Measurements from ENCODE around the gene LDAH. TPM values are rescaled to one million over a fixed set of nuclear protein-coding genes. Genes with fewer than 3 reads are reported as not detected.

The LDAH gene
- total RNA-seq, 4 donors from 2014 or later: 7.5 to 58.5 (median 15.2) TPM

GRCh38 chr2:20646446-20646845, 176.5 kb downstream of the LDAH start:
- no peaks in the 10 kb centered on the region for H3K9me3 ChIP-seq
- no peaks in the 10 kb centered on the region for H3K27me3 ChIP-seq
- H3K36me3 ChIP-seq: no peaks in the 10 kb centered on the region
- intact Hi-C loops (cut with DNase I; ENCODE audit: low total_unique reads) (no loop called here), in situ Hi-C loops (cut with MboI; ENCODE audit: low pct_ligation_motif_present in 1 of 4, low pct_unique_long_range_greater_than_20kb in 1 of 4, low sequenced_read_pairs in 3 of 4) (loop anchor here in 3 of 4 donors (10.0 to 25.0 kb wide), 4 partner anchors 209 to 759 kb away; partner anchors contain the start of gene RHOB (in 1 of the 3))
- TF ChIP-seq POLR2A (IDR thresholded peaks at IDR 0.05): no peak
- no peak overlapping the region for H3K4me3 ChIP-seq
- no peak for DNase-seq
- peaks cover 20 to 41% (median 34%) of the 10 kb centered on the region in 4 donors for H3K4me1 ChIP-seq
- H3K27ac ChIP-seq: no peak overlapping the region
- WGBS, 2 donors (ENCODE audit: low coverage in 1 of 2): 97% methylated on average over 15 of the region's 20 CpGs; no CpG with 5 or more reads in 1 of the 2 donors

GRCh38 chr2:20645761-20646160, 177.1 kb downstream of the LDAH start:
- 93% methylated on average over 10 of the region's 10 CpGs; no CpG with 5 or more reads in 1 of the 2 donors for WGBS, 2 donors (ENCODE audit: low coverage in 1 of 2)
- no peak for TF ChIP-seq CTCF (IDR thresholded peaks at IDR 0.05)
- TF ChIP-seq EP300 (IDR thresholded peaks at IDR 0.05; ENCODE audit: low read depth): no peak
- no peak for TF ChIP-seq POLR2AphosphoS5 (IDR thresholded peaks at IDR 0.05)
- no peak for TF ChIP-seq POLR2A (IDR thresholded peaks at IDR 0.05)
- H3K4me3 ChIP-seq: no peak overlapping the region
- H3K27me3 ChIP-seq: no peaks in the 10 kb centered on the region
- in situ Hi-C loops (cut with MboI; ENCODE audit: low pct_ligation_motif_present in 1 of 4, low pct_unique_long_range_greater_than_20kb in 1 of 4, low sequenced_read_pairs in 3 of 4) (loop anchor here in 3 of 4 donors (10.0 to 25.0 kb wide), 4 partner anchors 208 to 758 kb away; partner anchors contain the start of gene RHOB (in 1 of the 3)), intact Hi-C loops (cut with DNase I; ENCODE audit: low total_unique reads) (no loop called here)
- peaks cover 19 to 40% (median 36%) of the 10 kb centered on the region in 4 donors for H3K4me1 ChIP-seq
- no peaks in the 10 kb centered on the region for H3K36me3 ChIP-seq
- H3K27ac ChIP-seq: no peak overlapping the region
- no peak for DNase-seq
- no peaks in the 10 kb centered on the region for H3K9me3 ChIP-seq

GRCh38 chr2:20645301-20645701, 177.6 kb downstream of the LDAH start:
- no peak for DNase-seq
- Histone ChIP-seq H3K4me1 (peaks cover 17 to 39% (median 35%) of the 10 kb centered on the region in 4 donors), H3K27me3 (no peaks in the 10 kb centered on the region), H3K9me3 (no peaks in the 10 kb centered on the region), H3K36me3 (no peaks in the 10 kb centered on the region), H3K4me3 (no peak overlapping the region), H3K27ac (no peak overlapping the region)
- intact Hi-C loops (cut with DNase I; ENCODE audit: low total_unique reads) (no loop called here), in situ Hi-C loops (cut with MboI; ENCODE audit: low pct_ligation_motif_present in 1 of 4, low pct_unique_long_range_greater_than_20kb in 1 of 4, low sequenced_read_pairs in 3 of 4) (loop anchor here in 3 of 4 donors (10.0 to 25.0 kb wide), 4 partner anchors 208 to 758 kb away; partner anchors contain the start of gene RHOB (in 1 of the 3))
- TF ChIP-seq POLR2AphosphoS5 (IDR thresholded peaks at IDR 0.05): no peak
- WGBS, 2 donors (ENCODE audit: low coverage in 1 of 2): 94% methylated on average over 14 of the region's 14 CpGs; no CpG with 5 or more reads in 1 of the 2 donors

- Histone ChIP-seq H3K4me1 (peaks cover 6 to 24% (median 22%) of the 10 kb centered on the region in 4 donors), H3K9me3 (no peaks in the 10 kb centered on the region), H3K27ac (no peak overlapping the region), H3K4me3 (no peak overlapping the region), H3K36me3 (no peaks in the 10 kb centered on the region), H3K27me3 (no peaks in the 10 kb centered on the region)
- TF ChIP-seq EP300 (IDR thresholded peaks at IDR 0.05; ENCODE audit: low read depth) (no peak), CTCF (IDR thresholded peaks at IDR 0.05) (no peak), POLR2A (IDR thresholded peaks at IDR 0.05) (no peak), POLR2AphosphoS5 (IDR thresholded peaks at IDR 0.05) (no peak)
- DNase-seq: no peak
- intact Hi-C loops (cut with DNase I; ENCODE audit: low total_unique reads): loop anchor here (5.0 kb wide), 1 partner anchor 267 kb away; no protein-coding TSS in a partner anchor
- WGBS, 2 donors (ENCODE audit: low coverage in 1 of 2): 50 to 61% methylated on average over 2 to 3 of the region's 3 CpGs
- in situ Hi-C loops (cut with MboI; ENCODE audit: low pct_ligation_motif_present in 1 of 4, low pct_unique_long_range_greater_than_20kb in 1 of 4, low sequenced_read_pairs in 3 of 4): loop anchor here in 3 of 4 donors (10.0 to 25.0 kb wide), 4 partner anchors 207 to 757 kb away; partner anchors contain the start of gene RHOB (in 1 of the 3)
Observed at GRCh38 chr2:20643826-20644225, 179.1 kb downstream of the LDAH start.

GRCh38 chr2:20643060-20643459, 179.8 kb downstream of the LDAH start:
- Histone ChIP-seq H3K4me3 (no peak overlapping the region), H3K4me1 (peaks cover 0 to 16% (median 15%) of the 10 kb centered on the region in 4 donors), H3K27me3 (no peaks in the 10 kb centered on the region), H3K9me3 (no peaks in the 10 kb centered on the region), H3K27ac (peak overlapping the region in 2 of 4 donors; percentile 83 to 88), H3K36me3 (no peaks in the 10 kb centered on the region)
- DNase-seq: no peak
- TF ChIP-seq POLR2AphosphoS5 (IDR thresholded peaks at IDR 0.05) (no peak), POLR2A (IDR thresholded peaks at IDR 0.05) (no peak), CTCF (IDR thresholded peaks at IDR 0.05) (no peak), EP300 (IDR thresholded peaks at IDR 0.05; ENCODE audit: low read depth) (no peak)
- 83 to 90% methylated on average over 1 to 7 of the region's 7 CpGs for WGBS, 2 donors (ENCODE audit: low coverage in 1 of 2)
- intact Hi-C loops (cut with DNase I; ENCODE audit: low total_unique reads) (loop anchor here (5.0 kb wide), 1 partner anchor 266 kb away; no protein-coding TSS in a partner anchor), in situ Hi-C loops (cut with MboI; ENCODE audit: low pct_ligation_motif_present in 1 of 4, low pct_unique_long_range_greater_than_20kb in 1 of 4, low sequenced_read_pairs in 3 of 4) (loop anchor here in 3 of 4 donors (10.0 to 25.0 kb wide), 4 partner anchors 206 to 756 kb away; partner anchors contain the start of gene RHOB (in 1 of the 3))
